ENCODE data around the gene SPAG4. TPM values are rescaled to one million over a fixed set of nuclear protein-coding genes. Genes with fewer than 3 reads are reported as not detected.

SPAG4 gene
- total RNA-seq, 1 donor from 2014 or later: 1.9 TPM

- H3K9me3 Mint-ChIP-seq (ENCODE audit: unreplicated experiment): no peaks in the 10 kb centered on the region
- no peak for TF ChIP-seq CTCF (IDR thresholded peaks at IDR 0.05)
- no peaks in the 10 kb centered on the region for H3K36me3 Mint-ChIP-seq (ENCODE audit: unreplicated experiment)
- H3K27ac Mint-ChIP-seq (ENCODE audit: unreplicated experiment): no peak overlapping the region
- H3K27me3 Mint-ChIP-seq (ENCODE audit: unreplicated experiment): peaks cover 20% of the 10 kb centered on the region
- no peak for DNase-seq (ENCODE audit: extremely low spot score, unreplicated experiment)
- no peak overlapping the region for H3K4me3 Mint-ChIP-seq (ENCODE audit: unreplicated experiment)
- no peaks in the 10 kb centered on the region for H3K4me1 Mint-ChIP-seq (ENCODE audit: unreplicated experiment)
Observed at GRCh38 chr20:35595456-35595855, 20.2 kb upstream of the SPAG4 start.

DNA sequence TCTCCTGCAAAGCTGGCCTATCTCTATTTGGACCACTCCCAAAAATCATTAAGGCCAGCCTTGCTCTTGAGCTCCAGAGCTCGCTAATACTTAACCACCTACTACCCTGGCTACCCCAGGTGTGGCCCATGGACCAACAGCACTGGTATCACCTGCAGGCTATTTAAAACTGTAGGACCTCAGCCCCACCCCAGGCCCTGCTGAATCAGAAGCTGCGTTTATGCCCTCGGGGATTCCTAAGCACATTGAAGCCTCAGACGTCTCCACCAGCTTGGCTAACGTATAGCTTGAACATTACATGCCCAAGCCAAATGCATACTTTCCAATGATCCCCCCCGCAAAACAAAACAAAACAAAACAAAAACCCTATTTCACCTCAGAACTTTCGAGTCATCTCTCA lies 19.7 kb upstream of the SPAG4 start:
- Mint-ChIP-seq H3K9me3 (ENCODE audit: unreplicated experiment) (no peaks in the 10 kb centered on the region), H3K4me1 (ENCODE audit: unreplicated experiment) (peaks cover 4% of the 10 kb centered on the region), H3K27ac (ENCODE audit: unreplicated experiment) (no peak overlapping the region), H3K4me3 (ENCODE audit: unreplicated experiment) (no peak overlapping the region), H3K27me3 (ENCODE audit: unreplicated experiment) (peaks cover 22% of the 10 kb centered on the region), H3K36me3 (ENCODE audit: unreplicated experiment) (no peaks in the 10 kb centered on the region)
- DNase-seq (ENCODE audit: extremely low spot score, unreplicated experiment): no peak
- TF ChIP-seq CTCF (IDR thresholded peaks at IDR 0.05): no peak

DNA sequence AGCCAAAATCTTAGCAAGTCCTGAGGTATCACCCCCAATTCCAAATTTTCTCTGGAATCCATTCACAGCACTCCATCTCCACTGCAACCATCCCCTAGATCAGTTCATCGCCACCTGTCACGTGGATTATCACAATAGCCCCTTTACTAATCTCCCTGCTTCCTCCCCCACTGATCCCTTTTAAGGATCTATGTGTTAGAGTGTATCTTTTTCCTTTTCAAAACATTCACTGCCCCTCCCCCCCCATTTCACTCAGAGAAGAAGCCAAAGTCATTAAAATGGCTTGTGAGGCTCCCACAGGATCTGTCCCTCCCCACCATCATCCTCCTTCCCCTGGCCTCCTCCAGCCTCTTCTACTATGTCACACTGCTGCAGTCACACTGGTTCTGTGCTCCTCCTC lies 18.4 kb upstream of the SPAG4 start:
- Mint-ChIP-seq H3K27ac (ENCODE audit: unreplicated experiment) (no peak overlapping the region), H3K9me3 (ENCODE audit: unreplicated experiment) (no peaks in the 10 kb centered on the region), H3K27me3 (ENCODE audit: unreplicated experiment) (peaks cover 22% of the 10 kb centered on the region), H3K4me3 (ENCODE audit: unreplicated experiment) (no peak overlapping the region), H3K36me3 (ENCODE audit: unreplicated experiment) (no peaks in the 10 kb centered on the region), H3K4me1 (ENCODE audit: unreplicated experiment) (peaks cover 10% of the 10 kb centered on the region)
- no peak for DNase-seq (ENCODE audit: extremely low spot score, unreplicated experiment)
- no peak for TF ChIP-seq CTCF (IDR thresholded peaks at IDR 0.05)

DNA sequence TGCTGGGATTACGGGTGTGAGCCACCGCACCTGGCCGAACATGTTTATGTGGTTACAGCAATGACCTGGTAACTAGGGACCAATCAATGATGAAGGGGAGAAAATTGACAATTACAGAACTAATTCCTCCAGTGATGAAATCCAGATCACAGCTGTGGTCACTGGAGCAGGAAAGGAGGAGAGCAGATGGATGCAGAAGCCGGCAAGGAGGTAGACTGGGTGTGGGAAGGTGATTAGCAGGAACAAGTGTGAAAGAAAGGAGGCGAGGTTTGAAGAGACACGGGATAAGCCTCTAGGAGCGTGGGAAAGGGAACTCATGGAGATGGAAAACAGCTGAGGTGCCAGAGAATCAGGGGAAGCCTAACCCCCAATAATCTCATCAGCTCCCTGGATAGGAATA lies 17.2 kb upstream of the SPAG4 start:
- H3K27ac Mint-ChIP-seq (ENCODE audit: unreplicated experiment): no peak overlapping the region
- H3K4me3 Mint-ChIP-seq (ENCODE audit: unreplicated experiment): no peak overlapping the region
- H3K36me3 Mint-ChIP-seq (ENCODE audit: unreplicated experiment): no peaks in the 10 kb centered on the region
- no peak for TF ChIP-seq CTCF (IDR thresholded peaks at IDR 0.05)
- peaks cover 22% of the 10 kb centered on the region for H3K27me3 Mint-ChIP-seq (ENCODE audit: unreplicated experiment)
- H3K9me3 Mint-ChIP-seq (ENCODE audit: unreplicated experiment): no peaks in the 10 kb centered on the region
- H3K4me1 Mint-ChIP-seq (ENCODE audit: unreplicated experiment): peaks cover 10% of the 10 kb centered on the region
- no peak for DNase-seq (ENCODE audit: extremely low spot score, unreplicated experiment)

DNA sequence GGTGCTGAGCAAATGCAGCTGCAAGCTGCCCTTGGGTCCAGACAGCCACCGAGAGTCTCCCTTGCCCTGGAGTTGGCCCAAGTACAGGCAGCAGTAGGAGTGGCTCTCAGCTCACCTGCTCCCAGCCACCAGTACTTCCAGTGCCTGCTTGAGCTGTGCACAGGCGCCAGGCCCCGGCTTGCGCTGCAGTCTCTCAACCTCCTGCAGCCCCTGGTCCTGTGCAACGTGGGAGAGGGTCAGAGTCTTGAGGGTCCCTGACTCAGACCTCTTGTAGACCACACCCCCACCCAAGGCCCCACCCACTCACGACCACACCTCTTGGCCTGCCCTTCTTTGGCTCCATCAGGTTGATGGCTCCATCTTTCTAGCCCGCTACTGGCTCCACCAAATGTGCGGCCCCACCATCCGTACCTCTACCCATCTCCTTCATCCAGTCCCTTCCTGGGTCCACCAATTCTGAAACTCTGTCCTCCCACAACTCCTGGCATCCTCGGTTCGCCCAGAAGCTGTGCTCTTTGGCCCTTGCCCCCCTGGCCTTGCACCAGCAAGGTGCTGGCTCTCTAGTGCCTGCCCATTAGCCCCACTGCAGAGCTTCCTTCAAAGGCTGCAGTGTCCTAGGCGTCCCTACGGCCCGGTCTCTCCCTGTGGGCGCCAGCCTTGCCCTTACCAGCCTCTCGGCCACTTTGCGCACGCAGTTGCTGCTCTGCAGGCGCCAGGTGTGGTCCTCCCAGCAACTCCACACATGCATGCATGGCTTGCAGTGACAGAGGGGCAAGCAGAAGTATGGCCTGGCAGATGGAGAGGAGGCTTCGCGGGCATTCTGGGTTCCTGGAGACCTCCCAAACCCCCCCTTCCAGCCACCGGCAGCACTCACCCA lies 16.5 kb upstream of the SPAG4 start:
- DNase-seq (ENCODE audit: extremely low spot score, unreplicated experiment): no peak
- no peaks in the 10 kb centered on the region for H3K36me3 Mint-ChIP-seq (ENCODE audit: unreplicated experiment)

More for the DNA sequence above, 16.5 kb upstream of the SPAG4 start:
- TF ChIP-seq CTCF (IDR thresholded peaks at IDR 0.05): no peak
- no peak overlapping the region for H3K4me3 Mint-ChIP-seq (ENCODE audit: unreplicated experiment)
- peaks cover 22% of the 10 kb centered on the region for H3K27me3 Mint-ChIP-seq (ENCODE audit: unreplicated experiment)
- no peaks in the 10 kb centered on the region for H3K9me3 Mint-ChIP-seq (ENCODE audit: unreplicated experiment)
- H3K27ac Mint-ChIP-seq (ENCODE audit: unreplicated experiment): no peak overlapping the region
- H3K4me1 Mint-ChIP-seq (ENCODE audit: unreplicated experiment): peaks cover 10% of the 10 kb centered on the region

Measured in osteocyte (in vitro differentiated cells).